Mesodermal cell (in vitro differentiated cells): ENCODE data around the gene APH1A.

Experiments
- H3K27ac ChIP-seq: 2 replicates; pipeline ENCODE4 v1.7.0; 2013; ENCODE audit warnings: mild to moderate bottlenecking, low read depth, low read length, moderate library complexity; ENCODE audit not compliant: severe bottlenecking
- H3K36me3 ChIP-seq: 2 replicates; pipeline ENCODE4 v1.7.1; 2013; ENCODE audit warnings: mild to moderate bottlenecking, low read length, moderate library complexity; ENCODE audit not compliant: control insufficient read depth, insufficient read depth
- H3K4me1 ChIP-seq: one replicate; pipeline ENCODE4 v1.7.1; 2013; ENCODE audit warnings: mild to moderate bottlenecking, low read length; ENCODE audit not compliant: insufficient read depth, control insufficient read depth, poor library complexity, severe bottlenecking
- H3K4me3 ChIP-seq: 2 replicates; pipeline ENCODE4 v1.7.0; 2013; ENCODE audit warnings: low read length, control low read depth, mild to moderate bottlenecking; ENCODE audit not compliant: insufficient read depth, poor library complexity, severe bottlenecking; ENCODE audit errors: extremely low read depth
- H3K9me3 ChIP-seq: 2 replicates; pipeline ENCODE4 v1.7.1; 2013; ENCODE audit warnings: mild to moderate bottlenecking, low read length, moderate library complexity; ENCODE audit not compliant: control insufficient read depth
- WGBS, 2 experiments: methylation state at CpG; one replicate each; pipeline ENCODE4 v1.1.5; 2013; ENCODE audit warnings: missing lambda C conversion rate in 2 of 2; ENCODE audit not compliant: insufficient coverage in 2 of 2; 5-methylcytosine and 5-hydroxymethylcytosine counted together

The APH1A gene

DNA sequence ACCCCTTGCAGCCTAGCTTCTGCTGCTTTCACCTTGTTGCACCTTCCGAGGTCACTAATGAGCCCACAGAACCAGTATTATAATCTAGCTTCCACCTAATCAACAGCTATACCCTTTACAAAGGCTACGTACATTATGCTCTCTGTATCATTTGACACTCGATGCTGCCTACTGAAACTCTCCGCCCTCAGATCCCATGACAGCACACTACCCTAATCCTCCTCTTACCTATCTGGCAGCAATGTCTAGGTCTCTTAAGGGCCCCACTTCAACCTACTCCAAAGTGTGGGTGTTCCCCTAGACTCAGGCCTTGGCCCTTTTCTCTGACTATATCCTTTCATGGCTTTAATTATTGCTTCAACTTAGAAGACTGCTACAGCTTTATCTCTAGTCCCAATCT lies 20.0 kb upstream of the APH1A start:
- Histone ChIP-seq H3K4me3 (no peak overlapping the region), H3K9me3 (no peaks in the 10 kb centered on the region), H3K36me3 (no peaks in the 10 kb centered on the region), H3K4me1 (no peaks in the 10 kb centered on the region), H3K27ac (no peak overlapping the region)
- 91 to 95% methylated on average over 4 of the region's 4 CpGs for whole genome bisulfite sequencing, 2 experiments

DNA sequence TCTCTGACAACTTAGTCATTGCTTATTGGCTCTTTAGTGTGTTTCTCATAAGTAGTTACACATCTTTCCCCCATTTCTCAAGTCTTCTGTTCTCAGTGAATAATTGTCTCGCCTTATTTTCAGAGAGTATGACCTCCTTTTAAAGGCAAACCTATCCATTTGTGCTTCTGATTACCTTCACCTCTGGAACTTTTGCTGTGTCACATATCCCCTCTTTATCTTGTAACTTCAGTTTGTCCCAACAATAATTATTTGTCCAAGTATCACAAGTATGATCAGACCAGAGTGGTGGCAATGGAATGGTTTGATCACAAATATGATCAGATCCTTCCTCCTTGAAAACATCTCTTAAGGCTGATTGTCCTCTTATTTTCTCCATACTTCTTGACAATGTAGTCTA lies 19.6 kb upstream of the APH1A start:
- Histone ChIP-seq H3K27ac (no peak overlapping the region), H3K36me3 (no peaks in the 10 kb centered on the region), H3K9me3 (no peaks in the 10 kb centered on the region), H3K4me1 (no peaks in the 10 kb centered on the region), H3K4me3 (no peak overlapping the region)
- WGBS, 2 experiments = 94% methylated on average over 1 of the region's 1 CpG; no CpG with 5 or more reads in 1 of the 2 experiments

DNA sequence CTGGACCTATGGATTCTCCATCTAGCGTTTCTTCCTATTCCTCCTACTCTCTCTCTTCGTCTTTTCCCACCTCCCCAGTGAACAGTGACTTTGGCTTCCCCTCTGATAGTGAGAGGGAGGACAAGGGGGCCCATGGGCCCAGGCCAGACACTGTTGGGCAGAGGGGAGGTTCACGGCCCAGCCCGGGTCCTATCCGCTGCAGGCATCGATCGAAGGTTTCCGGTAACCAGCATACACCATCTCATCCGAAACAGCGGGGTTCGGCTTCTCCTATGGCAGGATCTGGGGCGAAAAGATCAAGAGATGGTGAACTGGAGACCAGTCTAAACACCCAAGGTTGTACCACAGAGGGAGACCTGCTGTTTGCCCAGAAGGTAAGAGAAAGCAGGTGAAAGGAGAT lies 14.4 kb upstream of the APH1A start:
- Histone ChIP-seq H3K9me3 (no peaks in the 10 kb centered on the region), H3K27ac (no peak overlapping the region), H3K4me3 (no peak overlapping the region), H3K4me1 (no peaks in the 10 kb centered on the region), H3K36me3 (no peaks in the 10 kb centered on the region)
- WGBS, 2 experiments = 94% methylated on average over 7 of the region's 12 CpGs

DNA sequence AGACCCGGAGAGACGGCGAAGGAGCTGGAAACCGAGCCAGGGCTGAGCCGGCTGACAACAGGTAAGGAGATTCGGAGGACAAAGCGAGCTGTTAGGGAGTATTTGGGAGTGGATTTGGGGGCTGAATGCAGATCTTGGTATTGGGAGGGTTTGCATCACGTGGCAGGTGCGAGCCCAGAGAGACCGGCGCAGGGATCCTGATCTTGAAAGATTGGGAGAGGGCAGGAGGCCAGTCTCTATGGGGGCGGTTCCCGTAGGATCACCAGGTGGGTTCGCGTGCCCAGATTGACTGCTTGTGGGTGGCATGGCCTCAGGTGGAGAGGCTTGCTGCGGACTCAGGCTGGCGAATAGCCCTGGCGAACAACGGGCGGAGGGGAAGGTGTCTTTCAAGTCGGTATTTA lies 13.7 kb upstream of the APH1A start:
- WGBS, 2 experiments = 38 to 42% methylated on average over 11 to 21 of the region's 21 CpGs
- Histone ChIP-seq H3K4me3 (peak overlapping the region; percentile 26), H3K27ac (no peak overlapping the region), H3K4me1 (no peaks in the 10 kb centered on the region), H3K36me3 (peaks cover under 1% of the 10 kb centered on the region), H3K9me3 (no peaks in the 10 kb centered on the region)

DNA sequence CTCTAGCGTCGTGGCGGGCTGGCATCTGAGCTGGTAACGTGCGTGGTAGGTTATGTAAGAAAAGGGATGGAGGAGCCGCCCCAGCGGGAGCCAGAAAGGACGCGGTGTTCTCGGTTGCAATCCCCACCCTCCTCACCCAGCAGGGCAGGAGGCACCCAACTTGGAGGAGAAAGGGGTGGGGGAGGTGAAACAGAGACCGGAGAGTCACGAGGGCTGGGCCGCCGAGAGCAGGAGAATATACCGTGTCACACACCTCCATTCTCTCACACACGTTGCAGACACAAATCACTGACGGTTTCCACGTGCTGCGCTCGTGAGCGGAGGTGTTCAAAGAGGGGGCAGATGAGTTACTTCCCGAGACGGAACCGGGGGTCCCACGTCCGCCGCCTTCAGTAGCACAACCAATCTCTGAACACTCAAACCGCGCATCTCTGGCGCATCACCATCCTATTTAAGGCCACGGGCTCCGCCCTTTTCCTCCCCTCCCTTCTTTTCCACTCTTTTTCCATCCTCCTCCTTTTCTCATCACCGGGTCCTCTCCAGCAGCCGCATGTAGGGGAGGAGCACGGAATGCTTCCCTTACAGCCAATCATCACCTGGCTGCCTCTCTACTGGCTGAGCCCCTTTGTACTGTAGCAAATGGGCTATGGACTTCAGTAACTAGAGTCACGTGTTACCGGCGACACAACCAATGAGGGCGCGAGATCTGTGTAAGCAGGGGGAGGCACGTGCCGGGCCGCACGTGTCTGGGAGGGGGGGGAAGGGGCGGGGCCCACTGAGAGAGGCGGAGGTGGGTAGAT lies 13.1 kb upstream of the APH1A start, which contains the start of gene CIART:
Gene CIART (plus strand): TSS at position 797 of the 800 bp plus-strand sequence. CDS start 714 bp downstream, outside the sequence.
- Histone ChIP-seq H3K27ac (peak within 1 kb of the TSS; percentile 26), H3K4me3 (peak within 1 kb of the TSS; percentile 28), H3K9me3 (no peaks in the 10 kb centered on the region), H3K4me1 (no peaks in the 10 kb centered on the region), H3K36me3 (peaks cover 3% of the 10 kb centered on the region)
- WGBS, 2 experiments = 35 to 37% methylated on average over 31 to 35 of the region's 46 CpGs

DNA sequence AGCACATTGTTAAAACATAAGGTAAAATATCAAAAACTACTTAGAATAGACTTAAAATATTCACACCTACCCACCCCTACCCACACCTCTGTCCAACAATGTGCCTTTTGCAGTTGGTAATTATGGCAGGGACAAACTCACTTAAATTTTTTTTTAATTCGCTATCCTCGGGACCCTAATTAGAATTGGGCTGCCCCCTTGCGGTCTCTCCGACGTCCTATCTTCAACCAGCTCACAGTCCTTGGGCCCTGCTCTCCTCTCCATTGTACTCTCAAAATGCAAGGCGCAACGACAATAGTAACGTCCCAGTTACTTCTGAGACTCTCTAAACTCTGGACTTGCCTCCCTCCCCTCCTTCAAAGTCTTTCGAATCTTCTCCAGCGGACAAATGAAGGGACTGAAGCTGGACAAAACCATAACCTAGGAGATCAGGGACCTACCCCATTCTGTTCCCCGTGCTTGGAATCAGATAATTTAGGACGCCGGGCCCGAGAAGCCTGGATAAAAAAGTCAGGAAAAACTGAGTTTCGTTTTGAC lies 12.5 kb upstream of the APH1A start:
- H3K4me3 ChIP-seq = peak overlapping the region; percentile 28

DNA sequence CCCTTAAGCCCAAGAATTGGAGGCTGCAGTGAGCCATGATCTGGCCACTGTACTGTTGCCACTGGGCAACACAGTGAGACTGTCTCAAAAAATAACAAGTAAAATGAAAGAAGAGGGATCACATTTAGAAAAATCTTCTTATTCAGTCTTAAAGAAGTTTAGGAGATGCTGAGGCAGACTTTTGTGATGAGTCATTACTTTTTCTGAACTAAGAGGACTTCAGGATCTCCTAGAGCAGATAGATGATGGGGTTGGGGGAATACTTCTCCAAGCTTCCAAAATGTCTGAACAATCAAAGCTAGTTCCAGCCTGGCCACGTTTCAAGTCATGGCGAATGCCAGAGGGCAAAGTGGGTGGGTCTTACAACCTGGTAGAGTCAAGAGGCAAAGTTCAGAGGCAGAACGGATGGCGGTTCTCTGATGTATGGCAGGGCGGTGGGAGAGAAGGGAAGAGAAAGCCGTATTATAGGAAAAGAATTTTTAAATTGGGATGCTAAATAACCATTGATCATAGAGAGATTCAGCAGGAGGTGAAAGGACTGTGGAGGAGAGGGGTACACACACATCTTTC lies 11.4 kb upstream of the APH1A start:
- no peaks in the 10 kb centered on the region for H3K9me3 ChIP-seq
- H3K36me3 ChIP-seq = peaks cover 3% of the 10 kb centered on the region
- H3K4me3 ChIP-seq = no peak overlapping the region
- WGBS, 2 experiments = 88 to 91% methylated on average over 6 of the region's 6 CpGs
- no peak overlapping the region for H3K27ac ChIP-seq
- H3K4me1 ChIP-seq = no peaks in the 10 kb centered on the region

More for the DNA sequence above, 12.5 kb upstream of the APH1A start:
- 24 to 34% methylated on average over 14 of the region's 15 CpGs for WGBS, 2 experiments
- Histone ChIP-seq H3K36me3 (peaks cover 3% of the 10 kb centered on the region), H3K4me1 (no peaks in the 10 kb centered on the region), H3K27ac (peak overlapping the region; percentile 26), H3K9me3 (no peaks in the 10 kb centered on the region)

DNA sequence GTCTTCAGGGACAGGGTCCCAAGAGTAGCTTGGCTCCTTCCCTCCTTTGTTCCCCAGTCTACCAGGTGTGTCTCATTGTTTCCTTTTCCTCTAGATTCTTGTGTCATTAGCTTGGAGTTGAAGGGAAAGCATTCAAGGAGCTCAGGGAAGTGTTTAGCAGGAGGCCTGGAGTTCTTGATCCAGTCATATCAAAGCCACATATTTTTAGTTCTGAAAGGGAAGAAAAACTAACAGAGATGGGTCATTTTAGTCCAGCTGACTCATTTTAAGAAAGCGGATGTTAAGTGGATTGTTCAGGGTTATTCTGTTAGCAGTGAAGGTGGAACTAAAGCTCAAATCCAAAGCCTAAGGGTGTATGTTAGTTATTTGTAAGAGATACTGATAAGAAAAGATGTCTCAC lies 4.5 kb upstream of the APH1A start:
- 80 to 100% methylated on average over 1 of the region's 1 CpG for WGBS, 2 experiments
- no peaks in the 10 kb centered on the region for H3K9me3 ChIP-seq
- peak overlapping the region; percentile 30 for H3K4me3 ChIP-seq
- H3K27ac ChIP-seq = no peak overlapping the region
- H3K4me1 ChIP-seq = peaks cover 9% of the 10 kb centered on the region
- peaks cover 3% of the 10 kb centered on the region for H3K36me3 ChIP-seq

DNA sequence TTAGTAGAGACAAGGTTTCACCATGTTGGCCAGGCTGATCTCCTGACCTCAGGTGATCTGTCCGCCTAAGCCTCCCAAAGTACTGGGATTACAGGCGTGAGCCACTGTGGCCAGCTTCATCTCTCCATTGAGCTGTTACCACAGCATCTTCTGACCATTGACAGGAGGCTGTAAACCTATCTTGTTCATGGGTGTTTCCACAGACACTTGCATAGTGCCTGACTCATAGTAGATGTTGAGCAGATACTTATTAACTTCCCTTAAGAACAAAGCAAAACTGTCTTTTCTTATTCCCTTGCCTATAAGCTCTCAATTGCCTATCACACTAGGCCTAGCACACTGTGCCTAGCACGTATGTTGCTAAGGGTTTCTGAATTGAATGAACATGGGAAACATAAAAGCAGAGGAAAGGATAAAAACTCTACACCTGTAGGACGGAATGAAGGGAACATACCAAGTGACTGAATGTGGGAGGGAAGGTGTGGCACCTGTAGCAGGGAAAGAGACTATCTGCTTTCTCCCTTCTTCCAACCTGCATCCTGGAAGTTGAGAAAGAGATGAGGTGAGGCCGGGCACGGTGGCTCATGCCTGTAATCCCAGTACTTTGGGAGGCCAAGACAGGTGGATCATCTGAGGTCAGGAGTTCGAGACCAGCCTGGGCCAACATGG lies 2.6 kb upstream of the APH1A start:
- 84 to 90% methylated on average over 6 of the region's 7 CpGs for WGBS, 2 experiments
- Histone ChIP-seq H3K27ac (no peak overlapping the region), H3K9me3 (no peaks in the 10 kb centered on the region), H3K36me3 (peaks cover 12% of the 10 kb centered on the region), H3K4me3 (no peak overlapping the region), H3K4me1 (peaks cover 17% of the 10 kb centered on the region)

DNA sequence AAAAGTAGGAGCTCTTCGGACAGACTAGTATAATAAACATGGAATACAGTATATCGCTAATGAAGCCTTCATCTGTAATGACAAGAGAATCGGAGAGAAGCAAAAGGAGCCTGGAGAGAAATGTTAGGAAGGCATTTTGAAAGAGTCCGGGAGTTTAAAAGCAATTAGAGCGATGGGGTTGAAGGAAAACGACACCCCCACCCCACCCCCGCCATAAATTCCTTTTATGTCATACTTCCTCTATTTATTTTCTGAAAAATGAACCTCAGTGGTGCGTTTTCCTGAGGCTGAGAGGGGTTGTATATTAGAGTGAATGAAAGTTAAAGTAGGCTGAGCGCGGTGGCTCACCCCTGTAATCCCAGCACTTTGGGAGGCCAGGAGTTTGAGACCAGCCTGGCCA lies 635 bp upstream of the APH1A start:
- WGBS, 2 experiments = 33 to 72% methylated on average over 2 to 3 of the region's 10 CpGs
- Histone ChIP-seq H3K27ac (peak overlapping the region; percentile 82), H3K4me3 (peak overlapping the region; percentile 99), H3K4me1 (peaks cover 17% of the 10 kb centered on the region), H3K9me3 (no peaks in the 10 kb centered on the region), H3K36me3 (peaks cover 32% of the 10 kb centered on the region)
